Natural killer cell (primary cell): ENCODE measurements around the gene NOD1. TPM values are rescaled to one million over a fixed set of nuclear protein-coding genes. Genes with fewer than 3 reads are reported as not detected.

Experiments
- ATAC-seq, 3 donors: fragments of 150-1000 bp in 2 of 3; fragments of 200-7000 bp in 1 of 3; cut with Tn5 transposase; 1 replicate in 1 of 3; 2 replicates in 2 of 3; pipeline ENCODE4 v1.10.0; 2021; ENCODE audit warnings: mild to moderate bottlenecking in 2 of 3, moderate library complexity in 2 of 3
- DNase-seq, 2 donors: peaks; one replicate each; pipeline versions ENCODE4 v3.0.0 to v3.0.0-alpha.2; 2013 to 2021; ENCODE audit warnings: mixed read lengths in 1 of 2
- H3K27ac ChIP-seq: one replicate; pipeline ENCODE4 v1.5.1; 2013; ENCODE audit warnings: mild to moderate bottlenecking, low read length
- H3K27me3 ChIP-seq: one replicate; pipeline ENCODE4 v1.6.1; 2013; ENCODE audit warnings: low read length; ENCODE audit not compliant: control insufficient read depth, insufficient read depth
- H3K36me3 ChIP-seq: one replicate; pipeline ENCODE4 v1.6.1; 2013; ENCODE audit warnings: low read length; ENCODE audit not compliant: control insufficient read depth, insufficient read depth
- H3K4me1 ChIP-seq: one replicate; pipeline ENCODE4 v1.6.1; 2013; ENCODE audit warnings: low read length; ENCODE audit not compliant: control insufficient read depth, insufficient read depth
- H3K4me3 ChIP-seq: one replicate; pipeline ENCODE4 v1.5.1; 2013; ENCODE audit warnings: low read length
- H3K9me3 ChIP-seq: one replicate; pipeline ENCODE4 v1.6.1; 2013; ENCODE audit warnings: low read length; ENCODE audit not compliant: control insufficient read depth, insufficient read depth
- H3K27ac Mint-ChIP-seq, 2 donors: one replicate each; pipeline ENCODE4 v1.8.0; 2022; ENCODE audit warnings: mild to moderate bottlenecking in 2 of 2, mixed read lengths in 2 of 2, moderate library complexity in 1 of 2
- H3K27me3 Mint-ChIP-seq, 2 donors: one replicate each; pipeline ENCODE4 v1.8.0; 2022; ENCODE audit warnings: low read depth in 2 of 2, mixed read lengths in 2 of 2
- H3K36me3 Mint-ChIP-seq: one replicate; pipeline ENCODE4 v1.8.0; 2022; ENCODE audit warnings: mixed read lengths
- H3K4me1 Mint-ChIP-seq, 2 donors: one replicate each; pipeline ENCODE4 v1.8.0; 2022; ENCODE audit warnings: mixed read lengths in 2 of 2
- H3K4me3 Mint-ChIP-seq: one replicate; pipeline ENCODE4 v1.8.0; 2022; ENCODE audit warnings: mild to moderate bottlenecking, moderate library complexity, mixed read lengths
- H3K9me3 Mint-ChIP-seq, 2 donors: one replicate each; pipeline ENCODE4 v1.8.0; 2022; ENCODE audit warnings: mixed read lengths in 2 of 2
- WGBS: methylation state at CpG from one replicate; pipeline ENCODE4 v1.1.7; 2013; ENCODE audit warnings: missing lambda C conversion rate; ENCODE audit not compliant: insufficient coverage; 5-methylcytosine and 5-hydroxymethylcytosine counted together
- intact Hi-C: fragments of 100-400 bp; cut with micrococcal nuclease; formaldehyde crosslinking; loops from one replicate; pipeline ENCODE4 v1.14.2; 2022
- total RNA-seq, 4 donors: library from RNA; stranded (reverse); fragments of 120-200 nt in 1 of 4; gene quantifications; one replicate each; pipeline versions ENCODE4 v1.2.3 to v1.2.4, GENCODE V29; 2013 to 2022
- TF ChIP-seq, protein P1 (sequence below): fragments of 200-600 bp; IDR thresholded peaks from one replicate; pipeline ENCODE4 v1.8.0; 2022; ENCODE audit warnings: antibody characterized with exemption

Gene NOD1
- total RNA-seq, 3 donors from 2014 or later (not counting 1 experiment from before 2014, with no cell fraction given), result 28.2 to 32.4 (median 31.2) TPM

- TF ChIP-seq, protein P1, sequence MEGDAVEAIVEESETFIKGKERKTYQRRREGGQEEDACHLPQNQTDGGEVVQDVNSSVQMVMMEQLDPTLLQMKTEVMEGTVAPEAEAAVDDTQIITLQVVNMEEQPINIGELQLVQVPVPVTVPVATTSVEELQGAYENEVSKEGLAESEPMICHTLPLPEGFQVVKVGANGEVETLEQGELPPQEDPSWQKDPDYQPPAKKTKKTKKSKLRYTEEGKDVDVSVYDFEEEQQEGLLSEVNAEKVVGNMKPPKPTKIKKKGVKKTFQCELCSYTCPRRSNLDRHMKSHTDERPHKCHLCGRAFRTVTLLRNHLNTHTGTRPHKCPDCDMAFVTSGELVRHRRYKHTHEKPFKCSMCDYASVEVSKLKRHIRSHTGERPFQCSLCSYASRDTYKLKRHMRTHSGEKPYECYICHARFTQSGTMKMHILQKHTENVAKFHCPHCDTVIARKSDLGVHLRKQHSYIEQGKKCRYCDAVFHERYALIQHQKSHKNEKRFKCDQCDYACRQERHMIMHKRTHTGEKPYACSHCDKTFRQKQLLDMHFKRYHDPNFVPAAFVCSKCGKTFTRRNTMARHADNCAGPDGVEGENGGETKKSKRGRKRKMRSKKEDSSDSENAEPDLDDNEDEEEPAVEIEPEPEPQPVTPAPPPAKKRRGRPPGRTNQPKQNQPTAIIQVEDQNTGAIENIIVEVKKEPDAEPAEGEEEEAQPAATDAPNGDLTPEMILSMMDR, result no peak
- H3K4me3 ChIP-seq, result no peak overlapping the region
- peaks cover 4% of the 10 kb centered on the region for H3K36me3 ChIP-seq
- no peak for ATAC-seq
- intact Hi-C loops, result no loop called here
- 95% methylated on average over 3 of the region's 3 CpGs for WGBS
- no peaks in the 10 kb centered on the region for H3K4me1 Mint-ChIP-seq
- no peak overlapping the region for H3K27ac Mint-ChIP-seq
- no peak overlapping the region for H3K27ac ChIP-seq
- peaks cover 7% of the 10 kb centered on the region for H3K36me3 Mint-ChIP-seq
- no peaks in the 10 kb centered on the region for H3K9me3 ChIP-seq
- H3K4me3 Mint-ChIP-seq, result no peak overlapping the region
- H3K4me1 ChIP-seq, result no peaks in the 10 kb centered on the region
- H3K27me3 ChIP-seq, result no peaks in the 10 kb centered on the region
- no peaks in the 10 kb centered on the region for H3K27me3 Mint-ChIP-seq
- DNase-seq, result no peak
- no peaks in the 10 kb centered on the region for H3K9me3 Mint-ChIP-seq
Observed at GRCh38 chr7:30403477-30403876, 75.1 kb downstream of the NOD1 start.

DNA sequence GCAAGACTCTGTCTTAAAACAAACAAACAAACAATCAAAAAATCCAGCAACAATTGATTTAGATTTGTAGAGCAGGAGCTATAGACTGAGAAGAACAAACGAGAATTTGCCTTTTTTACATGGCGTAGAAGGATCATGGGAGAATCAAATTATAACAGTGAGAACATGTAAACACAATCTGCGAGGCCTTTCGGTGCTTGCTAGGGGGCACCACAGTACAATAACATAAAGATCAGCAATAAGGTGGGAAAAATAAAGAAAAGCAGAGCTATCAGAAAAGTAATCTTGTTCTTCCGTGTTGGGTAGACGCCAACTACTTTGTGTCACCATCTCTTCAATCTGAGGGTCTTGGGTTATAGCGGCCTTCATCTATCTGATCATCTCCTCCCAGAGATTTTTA, 82.2 kb downstream of the NOD1 start:
- Histone ChIP-seq H3K9me3 (no peaks in the 10 kb centered on the region), H3K4me1 (no peaks in the 10 kb centered on the region), H3K4me3 (no peak overlapping the region), H3K27ac (no peak overlapping the region), H3K27me3 (no peaks in the 10 kb centered on the region), H3K36me3 (no peaks in the 10 kb centered on the region)
- 72% methylated on average over 7 of the region's 7 CpGs for WGBS
- intact Hi-C loops, result no loop called here
- H3K27ac Mint-ChIP-seq, result no peak overlapping the region
- TF ChIP-seq, protein P1, result no peak
- no peak overlapping the region for H3K4me3 Mint-ChIP-seq
- ATAC-seq (no peak), DNase-seq (no peak)
- H3K9me3 Mint-ChIP-seq, result no peaks in the 10 kb centered on the region
- H3K36me3 Mint-ChIP-seq, result no peaks in the 10 kb centered on the region
- H3K4me1 Mint-ChIP-seq, result no peaks in the 10 kb centered on the region
- no peaks in the 10 kb centered on the region for H3K27me3 Mint-ChIP-seq

GRCh38 chr7:30395676-30396075, 82.9 kb downstream of the NOD1 start:
- H3K9me3 ChIP-seq, result no peaks in the 10 kb centered on the region
- 95% methylated on average over 4 of the region's 4 CpGs for WGBS
- H3K4me1 Mint-ChIP-seq, result no peaks in the 10 kb centered on the region
- no peak for DNase-seq
- ATAC-seq, result no peak
- H3K9me3 Mint-ChIP-seq, result no peaks in the 10 kb centered on the region
- H3K36me3 ChIP-seq, result no peaks in the 10 kb centered on the region
- no peaks in the 10 kb centered on the region for H3K36me3 Mint-ChIP-seq
- no peaks in the 10 kb centered on the region for H3K4me1 ChIP-seq
- no peaks in the 10 kb centered on the region for H3K27me3 ChIP-seq
- no peak overlapping the region for H3K4me3 Mint-ChIP-seq
- no peaks in the 10 kb centered on the region for H3K27me3 Mint-ChIP-seq
- H3K27ac Mint-ChIP-seq, result no peak overlapping the region
- no peak overlapping the region for H3K4me3 ChIP-seq
- no peak overlapping the region for H3K27ac ChIP-seq
- intact Hi-C loops, result no loop called here
- TF ChIP-seq, protein P1, result no peak

GRCh38 chr7:30391806-30392205, 86.8 kb downstream of the NOD1 start:
- Histone ChIP-seq H3K4me1 (no peaks in the 10 kb centered on the region), H3K27me3 (no peaks in the 10 kb centered on the region), H3K36me3 (no peaks in the 10 kb centered on the region), H3K4me3 (no peak overlapping the region), H3K27ac (no peak overlapping the region), H3K9me3 (no peaks in the 10 kb centered on the region)
- Mint-ChIP-seq H3K4me3 (no peak overlapping the region), H3K27ac (no peak overlapping the region), H3K4me1 (peaks cover 0 to 4% of the 10 kb centered on the region in 2 donors), H3K36me3 (peaks cover 11% of the 10 kb centered on the region), H3K9me3 (no peaks in the 10 kb centered on the region), H3K27me3 (no peaks in the 10 kb centered on the region)
- 100% methylated on average over 5 of the region's 6 CpGs for WGBS
- DNase-seq (no peak), ATAC-seq (no peak)
- intact Hi-C loops, result no loop called here
- TF ChIP-seq, protein P1, result no peak
